OCI-LY7 (cell line): ENCODE results near the gene DSG3. TPM values are rescaled to one million over a fixed set of nuclear protein-coding genes. Genes with fewer than 3 reads are reported as not detected.

ENCODE experiments used
- BruUV-seq: library from RNA; stranded (reverse); fragments of 400-500 nt; replicated peaks from 2 replicates; lab custom pipeline; 2021; lab: Mats Ljungman, UMichigan
- CTCF ChIA-PET: fragments of 300-600 bp; sonication (Branson Sonifier 250); formaldehyde crosslinking; loops from one replicate; lab custom pipeline; 2022; ENCODE audit warnings: antibody characterized with exemption; ENCODE audit not compliant: unreplicated experiment; lab: Charles Lee
- POLR2A ChIA-PET: fragments of 300-600 bp; sonication (Branson Sonifier 250); formaldehyde crosslinking; loops from one replicate; lab custom pipeline; 2022; ENCODE audit warnings: antibody characterized with exemption; lab: Charles Lee
- DNase-seq: peaks from one replicate; pipeline ENCODE4 v3.0.0-alpha.2; 2015; ENCODE audit warnings: low spot score
- H2AFZ ChIP-seq: fragments of 200-600 bp; sonication (generic), shearing (Covaris generic); 2 replicates; pipeline ENCODE4 v1.6.1; 2014; ENCODE audit warnings: mild to moderate bottlenecking, antibody characterized with exemption, low read length, moderate library complexity
- H3K27ac ChIP-seq: fragments of 200-600 bp; sonication (generic); 2 replicates; pipeline ENCODE4 v1.5.1; 2014; ENCODE audit warnings: mixed run types, low read depth, mild to moderate bottlenecking, moderate library complexity, low read length, inconsistent platforms; ENCODE audit not compliant: poor library complexity, severe bottlenecking
- H3K36me3 ChIP-seq: fragments of 200-600 bp; sonication (generic); 2 replicates; pipeline ENCODE4 v1.6.1; 2014; ENCODE audit warnings: mild to moderate bottlenecking, antibody characterized with exemption, low read length, moderate library complexity, mixed read lengths; ENCODE audit not compliant: insufficient read depth
- H3K4me1 ChIP-seq: fragments of 200-600 bp; sonication (generic); 2 replicates; pipeline ENCODE4 v1.5.1; 2014; ENCODE audit warnings: mild to moderate bottlenecking, low read length; ENCODE audit not compliant: insufficient read depth, poor library complexity, severe bottlenecking
- H3K4me2 ChIP-seq: fragments of 200-600 bp; sonication (generic); 2 replicates; pipeline ENCODE4 v1.6.1; 2014; ENCODE audit warnings: mild to moderate bottlenecking, low read length
- H3K4me3 ChIP-seq: fragments of 200-600 bp; sonication (generic); 2 replicates; pipeline ENCODE4 v1.5.1; 2014; ENCODE audit warnings: mild to moderate bottlenecking, low read depth, low read length; ENCODE audit not compliant: poor library complexity, severe bottlenecking
- H3K79me2 ChIP-seq: fragments of 200-600 bp; sonication (generic); 2 replicates; pipeline ENCODE4 v1.6.1; 2016; ENCODE audit warnings: low read depth, mild to moderate bottlenecking, low read length, moderate library complexity, mixed read lengths; ENCODE audit not compliant: insufficient read depth
- H3K9me2 ChIP-seq: fragments of 200-600 bp; sonication (generic); 2 replicates; pipeline ENCODE4 v1.6.1; 2016; ENCODE audit warnings: mild to moderate bottlenecking, low read length, mixed read lengths; ENCODE audit not compliant: insufficient read depth
- H3K9me3 ChIP-seq: fragments of 200-600 bp; sonication (generic); 2 replicates; pipeline ENCODE4 v1.6.1; 2014; ENCODE audit warnings: mild to moderate bottlenecking, mixed run types, low read length, mixed read lengths
- H4K20me1 ChIP-seq: fragments of 200-600 bp; sonication (generic); 2 replicates; pipeline ENCODE4 v1.6.1; 2014; ENCODE audit warnings: mild to moderate bottlenecking, antibody characterized with exemption, low read length, moderate library complexity, mixed read lengths; ENCODE audit not compliant: insufficient read depth
- EZH2phosphoT487 ChIP-seq: fragments of 200-600 bp; sonication (generic); IDR thresholded peaks from 2 replicates; pipeline ENCODE4 v1.6.1; 2018; ENCODE audit warnings: low read depth, borderline replicate concordance, mild to moderate bottlenecking, mixed run types, antibody characterized with exemption, low read length, moderate library complexity, mixed read lengths
- intact Hi-C: fragments of 100-400 bp; cut with micrococcal nuclease; formaldehyde crosslinking; loops from one replicate; pipeline ENCODE4 v1.10.0; 2022; ENCODE audit not compliant: unreplicated experiment
- total RNA-seq, 2 experiments: library from RNA; depleted of rRNA in 1 of 2; stranded (reverse); fragments of >200 nt in 1 of 2; shearing (Covaris generic) in 1 of 2; gene quantifications; 2 replicates each; pipeline ENCODE4 v1.2.3, GENCODE V29; 2014 to 2022
- TF ChIP-seq, protein P1 (sequence below): fragments of 200-600 bp; sonication (generic); conservative IDR thresholded peaks from 2 replicates; pipeline ENCODE4 v1.5.1; 2014; ENCODE audit warnings: mild to moderate bottlenecking, antibody characterized with exemption, low read length, moderate library complexity, mixed read lengths

The DSG3 gene
- total RNA-seq, 2 experiments from 2014 or later = not detected

DNA sequence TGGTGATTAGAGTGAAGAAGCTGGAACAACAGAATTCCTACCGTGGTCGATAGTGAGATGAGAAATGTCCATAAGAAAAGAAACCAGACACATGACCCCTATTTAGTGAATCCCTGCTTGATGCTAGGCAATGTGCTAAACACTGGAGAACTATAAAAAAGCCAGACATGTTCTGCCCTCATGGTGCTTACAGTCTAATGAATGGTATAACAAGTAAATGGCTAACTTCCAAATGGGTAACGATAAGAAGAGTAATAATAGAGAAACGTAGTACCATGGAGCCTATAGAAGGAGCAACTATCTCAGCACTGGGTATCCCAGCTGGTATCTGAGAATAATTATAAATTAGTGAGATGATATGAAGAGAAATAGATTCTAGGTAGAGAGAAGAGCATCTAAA, 55.5 kb downstream of the DSG3 start:
- H3K79me2 ChIP-seq = no peaks in the 10 kb centered on the region
- no peaks in the 10 kb centered on the region for H3K9me3 ChIP-seq
- intact Hi-C loops = no loop called here

DNA sequence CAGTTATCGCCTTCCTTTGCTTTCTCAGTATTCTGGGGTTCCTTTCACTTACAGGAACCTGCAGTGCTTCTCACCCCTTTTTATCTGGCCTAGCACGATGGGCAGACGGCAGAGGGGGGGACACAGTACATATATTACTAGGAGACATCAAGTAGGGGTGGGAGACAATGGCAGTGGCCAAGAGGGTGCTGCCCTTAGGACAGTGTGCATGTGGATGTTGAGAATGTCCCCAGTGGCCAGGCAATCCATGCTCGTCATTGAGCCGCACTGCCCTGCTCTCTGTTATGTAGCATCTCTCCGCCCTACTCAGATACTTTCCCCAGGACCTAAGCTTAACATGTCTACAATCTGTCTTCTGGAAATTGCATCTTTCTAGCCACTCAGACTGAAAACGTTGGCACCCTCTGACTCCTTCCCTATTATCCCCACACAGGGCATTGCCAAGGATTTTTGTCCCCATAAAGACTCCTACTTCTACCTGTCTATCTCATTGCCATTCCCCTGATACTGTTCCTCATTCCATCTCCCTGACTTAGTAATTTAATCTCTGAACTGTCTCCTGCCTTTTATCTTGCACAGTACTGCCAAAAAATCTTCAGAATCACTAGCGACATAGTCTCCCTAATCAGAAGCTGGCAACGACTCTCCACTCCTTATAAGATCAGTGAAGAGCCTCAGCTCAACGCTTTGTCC, 57.1 kb downstream of the DSG3 start:
- Histone ChIP-seq H3K4me2 (no peak overlapping the region), H3K79me2 (no peaks in the 10 kb centered on the region), H3K9me3 (no peaks in the 10 kb centered on the region), H3K27ac (no peak overlapping the region), H4K20me1 (no peaks in the 10 kb centered on the region), H3K4me1 (peaks cover 6% of the 10 kb centered on the region), H2AFZ (no peak overlapping the region), H3K36me3 (no peaks in the 10 kb centered on the region), H3K4me3 (no peak overlapping the region), H3K9me2 (no peaks in the 10 kb centered on the region)
- intact Hi-C loops = no loop called here
- DNase-seq = no peak
- TF ChIP-seq, protein P1, sequence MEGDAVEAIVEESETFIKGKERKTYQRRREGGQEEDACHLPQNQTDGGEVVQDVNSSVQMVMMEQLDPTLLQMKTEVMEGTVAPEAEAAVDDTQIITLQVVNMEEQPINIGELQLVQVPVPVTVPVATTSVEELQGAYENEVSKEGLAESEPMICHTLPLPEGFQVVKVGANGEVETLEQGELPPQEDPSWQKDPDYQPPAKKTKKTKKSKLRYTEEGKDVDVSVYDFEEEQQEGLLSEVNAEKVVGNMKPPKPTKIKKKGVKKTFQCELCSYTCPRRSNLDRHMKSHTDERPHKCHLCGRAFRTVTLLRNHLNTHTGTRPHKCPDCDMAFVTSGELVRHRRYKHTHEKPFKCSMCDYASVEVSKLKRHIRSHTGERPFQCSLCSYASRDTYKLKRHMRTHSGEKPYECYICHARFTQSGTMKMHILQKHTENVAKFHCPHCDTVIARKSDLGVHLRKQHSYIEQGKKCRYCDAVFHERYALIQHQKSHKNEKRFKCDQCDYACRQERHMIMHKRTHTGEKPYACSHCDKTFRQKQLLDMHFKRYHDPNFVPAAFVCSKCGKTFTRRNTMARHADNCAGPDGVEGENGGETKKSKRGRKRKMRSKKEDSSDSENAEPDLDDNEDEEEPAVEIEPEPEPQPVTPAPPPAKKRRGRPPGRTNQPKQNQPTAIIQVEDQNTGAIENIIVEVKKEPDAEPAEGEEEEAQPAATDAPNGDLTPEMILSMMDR = no peak
- TF ChIP-seq EZH2phosphoT487 = no peak
- no TSS peak for BruUV-seq
- ChIA-PET CTCF (no interaction called here), POLR2A (no interaction called here)

More for the DNA sequence above, 55.5 kb downstream of the DSG3 start:
- BruUV-seq = no TSS peak
- no peak overlapping the region for H3K27ac ChIP-seq
- H3K4me2 ChIP-seq = no peak overlapping the region
- no peaks in the 10 kb centered on the region for H4K20me1 ChIP-seq
- no peaks in the 10 kb centered on the region for H3K36me3 ChIP-seq
- H3K4me3 ChIP-seq = no peak overlapping the region
- peaks cover 6% of the 10 kb centered on the region for H3K4me1 ChIP-seq
- H3K9me2 ChIP-seq = no peaks in the 10 kb centered on the region
- DNase-seq = no peak
- no peak overlapping the region for H2AFZ ChIP-seq
- no peak for TF ChIP-seq EZH2phosphoT487
- TF ChIP-seq, protein P1 = no peak
- ChIA-PET POLR2A (no interaction called here), CTCF (no interaction called here)

DNA sequence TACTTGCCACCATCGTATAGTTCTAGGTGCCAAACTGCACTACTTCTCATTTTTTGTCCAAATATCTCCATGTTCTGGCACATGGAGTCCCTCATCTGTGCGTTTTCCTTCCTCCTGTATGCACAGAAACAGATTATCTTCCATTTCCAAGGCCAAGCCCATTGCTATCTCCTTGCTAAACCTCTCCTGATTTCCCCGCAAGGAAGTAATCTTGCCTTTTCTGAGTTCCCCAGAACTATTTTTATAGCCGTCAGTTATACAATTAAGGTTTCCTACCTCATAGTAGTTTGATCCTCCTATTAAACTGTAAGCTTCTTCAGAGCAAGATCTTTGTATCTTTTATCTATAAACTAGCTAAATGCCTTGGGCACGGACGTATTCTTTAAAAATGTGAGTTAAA, 57.6 kb downstream of the DSG3 start:
- no peaks in the 10 kb centered on the region for H3K79me2 ChIP-seq
- H3K4me1 ChIP-seq = peaks cover 6% of the 10 kb centered on the region
- TF ChIP-seq, protein P1 = no peak
- TF ChIP-seq EZH2phosphoT487 = no peak
- intact Hi-C loops = no loop called here
- no peak overlapping the region for H2AFZ ChIP-seq
- no peaks in the 10 kb centered on the region for H3K36me3 ChIP-seq
- no TSS peak for BruUV-seq
- no peaks in the 10 kb centered on the region for H4K20me1 ChIP-seq
- CTCF ChIA-PET = no interaction called here
- no peaks in the 10 kb centered on the region for H3K9me2 ChIP-seq
- H3K4me3 ChIP-seq = no peak overlapping the region
- no peaks in the 10 kb centered on the region for H3K9me3 ChIP-seq
- no peak overlapping the region for H3K27ac ChIP-seq
- POLR2A ChIA-PET = no interaction called here
- DNase-seq = no peak
- H3K4me2 ChIP-seq = no peak overlapping the region
